MCF 10A (cell line): ENCODE results near the gene CDC42SE2. TPM values are rescaled to one million over a fixed set of nuclear protein-coding genes. Genes with fewer than 3 reads are reported as not detected.

Experiments used
- BruUV-seq: library from RNA; stranded (reverse); fragments of 400-500 nt; replicated peaks from 2 replicates; lab custom pipeline; 2021; lab: Mats Ljungman, UMichigan
- CTCF ChIA-PET: fragments of 300-600 bp; sonication (Branson Sonifier 250); formaldehyde crosslinking; extraction: SDS; loops from one replicate; lab custom pipeline; 2021; ENCODE audit warnings: antibody characterized with exemption, inconsistent platforms; lab: Yijun Ruan, JAX
- POLR2A ChIA-PET: fragments of 300-600, 350-650 bp; sonication (Branson Sonifier 250); formaldehyde crosslinking; extraction: SDS; loops from one replicate; lab custom pipeline; 2020; ENCODE audit warnings: antibody characterized with exemption, inconsistent platforms; lab: Yijun Ruan, JAX
- DNase-seq: peaks from one replicate; pipeline ENCODE4 v3.0.0-alpha.2; 2018; ENCODE audit not compliant: unreplicated experiment
- H3K27ac Mint-ChIP-seq: one replicate; pipeline ENCODE4 v1.8.0; 2022; ENCODE audit warnings: mild to moderate bottlenecking, low read depth, mixed read lengths; ENCODE audit not compliant: unreplicated experiment
- H3K27me3 Mint-ChIP-seq: one replicate; pipeline ENCODE4 v1.8.0; 2022; ENCODE audit warnings: mixed read lengths; ENCODE audit not compliant: insufficient read depth, unreplicated experiment
- H3K36me3 Mint-ChIP-seq: one replicate; pipeline ENCODE4 v1.8.0; 2022; ENCODE audit warnings: mild to moderate bottlenecking, moderate library complexity, mixed read lengths; ENCODE audit not compliant: insufficient read depth, unreplicated experiment
- H3K4me1 Mint-ChIP-seq: one replicate; pipeline ENCODE4 v1.8.0; 2022; ENCODE audit warnings: mixed read lengths; ENCODE audit not compliant: insufficient read depth, unreplicated experiment
- H3K4me3 Mint-ChIP-seq: one replicate; pipeline ENCODE4 v1.8.0; 2022; ENCODE audit warnings: mild to moderate bottlenecking, moderate library complexity, mixed read lengths; ENCODE audit not compliant: unreplicated experiment
- H3K9me3 Mint-ChIP-seq: one replicate; pipeline ENCODE4 v1.8.0; 2022; ENCODE audit warnings: mixed read lengths; ENCODE audit not compliant: unreplicated experiment
- CTCF ChIP-seq: fragments of 200-600 bp; IDR thresholded peaks from one replicate; pipeline ENCODE4 v1.8.0; 2022; ENCODE audit warnings: antibody characterized with exemption, mild to moderate bottlenecking; ENCODE audit not compliant: unreplicated experiment
- intact Hi-C: fragments of 100-400 bp; cut with micrococcal nuclease; formaldehyde crosslinking; loops from 2 replicates; pipeline ENCODE4 v1.14.1; 2022
- total RNA-seq: library from RNA; stranded (reverse); gene quantifications from 2 replicates; pipeline ENCODE4 v1.2.3, GENCODE V29; 2022

The CDC42SE2 gene
- total RNA-seq, 1 experiment from 2014 or later, result 71.0 TPM

- ChIA-PET CTCF (interaction anchor here (0.6 to 5.6 kb wide), 30 partner anchors 9 to 1705 kb away, joined by 3 to 34 read pairs (median 5); partner anchors contain the start of gene HINT1), POLR2A (interaction anchor here (0.6 to 12.5 kb wide), 31 partner anchors 11 to 1358 kb away, joined by 3 to 392 read pairs (median 9); partner anchors contain the start of genes HINT1 and LYRM7)
- intact Hi-C loops, result loop anchor here (1.0 kb wide), 3 partner anchors 101 to 152 kb away; no protein-coding TSS in a partner anchor
- Mint-ChIP-seq H3K27ac (peak overlapping the region; percentile 84), H3K4me3 (peak overlapping the region; percentile 92), H3K9me3 (no peaks in the 10 kb centered on the region), H3K27me3 (no peaks in the 10 kb centered on the region), H3K4me1 (peaks cover 26% of the 10 kb centered on the region), H3K36me3 (peaks cover 13% of the 10 kb centered on the region)
- BruUV-seq, result no TSS peak
- peak; percentile 34 for TF ChIP-seq CTCF
- DNase-seq, result peak; percentile 70
Observed at GRCh38 chr5:131265311-131265803, 1.5 kb downstream of the CDC42SE2 start.

- Mint-ChIP-seq H3K36me3 (peaks cover 13% of the 10 kb centered on the region), H3K27me3 (no peaks in the 10 kb centered on the region), H3K9me3 (no peaks in the 10 kb centered on the region), H3K27ac (peak overlapping the region; percentile 23), H3K4me1 (peaks cover 31% of the 10 kb centered on the region), H3K4me3 (peak overlapping the region; percentile 92)
- intact Hi-C loops, result no loop called here
- ChIA-PET CTCF (interaction anchor here (0.5 to 5.6 kb wide), 16 partner anchors 11 to 309 kb away, joined by 3 to 34 read pairs (median 5); no protein-coding TSS in a partner anchor), POLR2A (interaction anchor here (0.6 to 12.5 kb wide), 16 partner anchors 10 to 1359 kb away, joined by 3 to 392 read pairs (median 29); partner anchors contain the start of genes HINT1 and LYRM7)
- no TSS peak for BruUV-seq
- DNase-seq, result no peak
- no peak for TF ChIP-seq CTCF
Observed at GRCh38 chr5:131266370-131267060, 2.7 kb downstream of the CDC42SE2 start.

GRCh38 chr5:131268758-131269370 lies 5.0 kb downstream of the CDC42SE2 start:
- POLR2A ChIA-PET, result interaction anchor here (0.8 to 1.8 kb wide), 8 partner anchors 12 to 116 kb away, joined by 3 to 6 read pairs (median 4); no protein-coding TSS in a partner anchor
- no peak overlapping the region for H3K4me3 Mint-ChIP-seq
- no peak for DNase-seq
- no peak overlapping the region for H3K27ac Mint-ChIP-seq
- H3K27me3 Mint-ChIP-seq, result no peaks in the 10 kb centered on the region
- TF ChIP-seq CTCF, result no peak
- peaks cover 18% of the 10 kb centered on the region for H3K36me3 Mint-ChIP-seq
- H3K4me1 Mint-ChIP-seq, result peaks cover 35% of the 10 kb centered on the region
- intact Hi-C loops, result no loop called here
- H3K9me3 Mint-ChIP-seq, result no peaks in the 10 kb centered on the region
- CTCF ChIA-PET, result interaction anchor here (0.7 kb wide), 1 partner anchor 103 kb away, joined by 4 read pairs; the partner anchor contains the start of gene HINT1
- BruUV-seq, result no TSS peak
